Gastroesophageal sphincter (tissue), 3 donors: ENCODE measurements around the gene USP44.
"Not testable (repeated sequence)": the region's sequence is repeated elsewhere in the genome, so short reads cannot be mapped to it uniquely, and the experiment has no call there.

Experiments used
- CTCF ChIP-seq, 4 experiments: fragments of 200-600 bp in 2 of 4; fragments of 450-650 bp in 2 of 4; sonication (generic) in 1 of 4; IDR thresholded peaks; one replicate each; pipeline ENCODE4 v1.5.1; 2017 to 2019; ENCODE audit warnings: antibody characterized with exemption in 4 of 4, mild to moderate bottlenecking in 2 of 4, moderate library complexity in 2 of 4
- POLR2A ChIP-seq, 2 donors: fragments of 450-650 bp; IDR thresholded peaks; one replicate each; pipeline ENCODE4 v1.6.1; 2017; ENCODE audit warnings: antibody characterized with exemption in 2 of 2, mild to moderate bottlenecking in 2 of 2, moderate library complexity in 1 of 2

GRCh38 chr12:95568045-95568444 lies 16.8 kb upstream of the USP44 start:
- TF ChIP-seq POLR2A, CTCF (IDR thresholded peaks at IDR 0.05): not testable (repeated sequence)
